Measurements from ENCODE around the gene CHKA.

CHKA gene

GRCh38 chr11:68043029-68043348 lies 78.2 kb downstream of the CHKA start:
- Histone ChIP-seq H3K27me3 (replicated peaks; ENCODE audit: control insufficient read depth, insufficient read depth, low read length) (no peaks in the 10 kb centered on the region), H3K36me3 (ENCODE audit: control insufficient read depth, insufficient read depth, low read length) (peaks cover 49% of the 10 kb centered on the region), H3K4me3 (replicated peaks; ENCODE audit: low read depth, low read length) (no peak overlapping the region)
- TF ChIP-seq CTCF (IDR thresholded peaks at IDR 0.05; ENCODE audit: insufficient read depth, low read length, poor library complexity, severe bottlenecking) = no peak
- DNase-seq (ENCODE audit: extremely low read depth, insufficient read length) = no peak

GRCh38 chr11:68042219-68043028 lies 78.8 kb downstream of the CHKA start:
- Histone ChIP-seq H3K4me3 (replicated peaks; ENCODE audit: low read depth, low read length) (no peak overlapping the region), H3K27me3 (replicated peaks; ENCODE audit: control insufficient read depth, insufficient read depth, low read length) (no peaks in the 10 kb centered on the region), H3K36me3 (ENCODE audit: control insufficient read depth, insufficient read depth, low read length) (peaks cover 43% of the 10 kb centered on the region)
- no peak for TF ChIP-seq CTCF (IDR thresholded peaks at IDR 0.05; ENCODE audit: insufficient read depth, low read length, poor library complexity, severe bottlenecking)
- DNase-seq (ENCODE audit: extremely low read depth, insufficient read length) = no peak

GRCh38 chr11:68041617-68042218 lies 79.5 kb downstream of the CHKA start:
- Histone ChIP-seq H3K36me3 (ENCODE audit: control insufficient read depth, insufficient read depth, low read length) (peaks cover 40% of the 10 kb centered on the region), H3K4me3 (replicated peaks; ENCODE audit: low read depth, low read length) (peak overlapping the region; percentile 80; the same call in 1 of the 2 replicates), H3K27me3 (replicated peaks; ENCODE audit: control insufficient read depth, insufficient read depth, low read length) (no peaks in the 10 kb centered on the region)
- peak; percentile 4 for DNase-seq (ENCODE audit: extremely low read depth, insufficient read length)
- TF ChIP-seq CTCF (IDR thresholded peaks at IDR 0.05; ENCODE audit: insufficient read depth, low read length, poor library complexity, severe bottlenecking) = no peak

GRCh38 chr11:68040957-68041591 lies 80.1 kb downstream of the CHKA start:
- H3K27me3 ChIP-seq (replicated peaks; ENCODE audit: control insufficient read depth, insufficient read depth, low read length) = no peaks in the 10 kb centered on the region
- DNase-seq (ENCODE audit: extremely low read depth, insufficient read length) = no peak
- peaks cover 39% of the 10 kb centered on the region for H3K36me3 ChIP-seq (ENCODE audit: control insufficient read depth, insufficient read depth, low read length)
- H3K4me3 ChIP-seq (replicated peaks; ENCODE audit: low read depth, low read length) = peak overlapping the region; percentile 80
- TF ChIP-seq CTCF (IDR thresholded peaks at IDR 0.05; ENCODE audit: insufficient read depth, low read length, poor library complexity, severe bottlenecking) = no peak

GRCh38 chr11:68040101-68040956 lies 80.9 kb downstream of the CHKA start:
- DNase-seq (ENCODE audit: extremely low read depth, insufficient read length) = peak; percentile 82
- peak overlapping the region; percentile 80 for H3K4me3 ChIP-seq (replicated peaks; ENCODE audit: low read depth, low read length)

More at GRCh38 chr11:68040101-68040956, 80.9 kb downstream of the CHKA start:
- Histone ChIP-seq H3K27me3 (replicated peaks; ENCODE audit: control insufficient read depth, insufficient read depth, low read length) (no peaks in the 10 kb centered on the region), H3K36me3 (ENCODE audit: control insufficient read depth, insufficient read depth, low read length) (peaks cover 37% of the 10 kb centered on the region)
- no peak for TF ChIP-seq CTCF (IDR thresholded peaks at IDR 0.05; ENCODE audit: insufficient read depth, low read length, poor library complexity, severe bottlenecking)
